Activated CD8-positive, alpha-beta memory T cell treated with anti-CD3 and anti-CD28 coated beads, Interleukin-2, amount 50 U/mL, for 48 hours (primary cell): ENCODE data around the gene SLC31A1.

Experiments
- DNase-seq: peaks from one replicate; pipeline ENCODE4 v3.0.0-alpha.2; 2020

The SLC31A1 gene

DNA sequence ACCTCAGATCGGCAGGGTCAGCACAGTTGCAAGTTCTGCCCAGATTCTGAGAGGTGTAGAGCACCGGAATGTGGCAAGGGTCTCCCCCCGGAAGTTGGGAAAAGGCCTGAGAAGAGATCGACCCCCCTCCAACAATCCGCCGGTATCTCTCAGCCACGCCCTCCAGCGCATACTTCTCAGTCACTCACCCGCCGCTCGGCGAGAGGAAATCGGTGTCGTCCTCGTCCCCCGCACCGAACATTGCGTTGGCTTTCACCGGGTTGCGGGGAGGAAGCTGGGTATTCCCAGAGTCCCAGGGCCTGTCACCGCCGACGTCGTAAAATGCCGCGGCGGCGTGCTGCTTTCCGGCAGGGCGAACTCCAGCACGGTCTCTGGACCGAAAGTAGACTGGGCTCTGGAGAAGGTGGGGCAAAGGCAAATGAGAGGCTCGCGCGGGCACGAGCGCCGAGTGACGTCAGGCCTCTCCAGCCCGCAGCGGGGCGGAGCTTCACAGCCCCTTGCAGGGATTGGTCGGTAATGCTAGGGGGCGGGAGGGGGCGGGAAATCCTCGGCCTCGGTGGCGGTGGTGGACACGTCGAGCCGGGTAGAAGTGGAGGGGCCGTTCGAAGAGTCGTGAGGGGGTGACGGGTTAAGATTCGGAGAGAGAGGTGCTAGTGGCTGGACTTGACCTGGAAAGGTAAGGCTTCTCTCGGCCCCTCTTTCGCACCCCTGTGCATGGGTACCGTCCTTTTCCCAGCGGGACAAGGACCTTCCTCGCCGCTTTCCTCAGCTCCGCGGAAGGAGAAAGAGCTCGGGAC, at the start of gene SLC31A1, which contains the start of gene FKBP15:
Gene SLC31A1, plus strand, starts transcription at position 542 of the 797 bp plus-strand sequence. CDS start 34,605 bp downstream, outside the sequence.
Gene FKBP15, minus strand, starts transcription at position 275 of the 797 bp plus-strand sequence. Its CDS starts 34 bp downstream, at position 241.
- peak; percentile 97 for DNase-seq

- DNase-seq, result no peak
Measured at GRCh38 chr9:113173341-113173740, 48.0 kb upstream of the SLC31A1 start.

DNA sequence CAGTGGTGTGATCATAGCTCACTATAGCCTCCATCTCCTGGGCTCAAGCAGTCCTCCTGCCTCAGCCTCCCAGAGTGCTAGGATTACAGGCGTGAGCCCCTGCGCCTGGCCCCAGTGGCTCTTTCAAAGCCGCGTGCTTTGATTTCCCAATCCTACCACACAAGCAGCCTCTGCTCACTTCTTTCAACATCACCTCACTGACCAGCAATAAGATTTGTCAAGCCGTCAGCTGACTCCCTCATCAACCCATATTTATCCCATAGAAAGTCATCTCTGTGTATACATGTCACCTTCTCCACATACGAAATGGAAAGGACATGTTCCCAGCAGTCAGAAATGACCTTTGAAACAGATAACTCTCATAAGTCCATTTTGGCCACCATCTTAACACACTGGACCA, 44.5 kb upstream of the SLC31A1 start:
- no peak for DNase-seq

- DNase-seq, result no peak
Measured at GRCh38 chr9:113177251-113177650, 44.1 kb upstream of the SLC31A1 start.

GRCh38 chr9:113178087-113178486, 43.3 kb upstream of the SLC31A1 start:
- DNase-seq, result no peak

DNA sequence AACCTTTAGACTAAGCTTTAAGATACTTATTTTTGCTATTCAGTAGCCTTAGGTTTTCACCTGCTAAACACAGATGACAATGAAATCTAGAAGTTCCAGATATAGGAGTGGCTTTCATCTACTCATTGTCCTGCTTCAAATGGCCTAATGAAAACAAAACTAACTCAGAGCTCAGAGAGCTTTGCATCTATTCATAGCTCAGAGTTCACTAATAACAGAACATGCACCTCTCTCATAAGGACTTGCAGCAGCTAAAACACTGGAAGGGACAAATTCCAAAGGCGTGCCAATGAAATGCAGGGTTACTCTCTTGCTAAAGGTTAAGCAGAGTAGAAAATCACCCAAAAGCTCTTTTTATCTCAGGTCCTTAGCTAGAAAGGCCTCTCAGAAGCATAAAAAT, 41.5 kb upstream of the SLC31A1 start:
- no peak for DNase-seq

GRCh38 chr9:113181165-113181564, 40.2 kb upstream of the SLC31A1 start:
- no peak for DNase-seq

- no peak for DNase-seq
Measured at GRCh38 chr9:113183956-113184488, 37.3 kb upstream of the SLC31A1 start.

DNA sequence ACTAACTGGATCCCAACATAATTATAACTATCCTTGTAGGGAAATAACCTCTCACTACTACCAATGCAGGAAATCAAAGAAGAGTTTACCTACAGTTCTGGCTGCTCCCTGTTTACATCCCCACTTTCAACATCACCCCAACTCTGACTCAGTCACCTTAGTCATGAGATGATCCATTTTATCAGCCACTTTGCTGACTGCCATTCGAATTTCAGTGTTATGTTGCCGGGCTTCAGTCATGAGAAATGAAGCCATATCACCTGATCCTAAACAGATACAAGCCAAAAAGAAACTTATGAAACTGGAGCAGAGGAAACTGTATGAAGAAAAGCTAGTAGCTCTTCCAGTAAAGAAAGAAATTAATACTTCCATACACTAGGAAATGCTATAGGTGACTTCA, 36.8 kb upstream of the SLC31A1 start:
- DNase-seq, result no peak

- no peak for DNase-seq
Measured at GRCh38 chr9:113185271-113185670, 36.1 kb upstream of the SLC31A1 start.

DNA sequence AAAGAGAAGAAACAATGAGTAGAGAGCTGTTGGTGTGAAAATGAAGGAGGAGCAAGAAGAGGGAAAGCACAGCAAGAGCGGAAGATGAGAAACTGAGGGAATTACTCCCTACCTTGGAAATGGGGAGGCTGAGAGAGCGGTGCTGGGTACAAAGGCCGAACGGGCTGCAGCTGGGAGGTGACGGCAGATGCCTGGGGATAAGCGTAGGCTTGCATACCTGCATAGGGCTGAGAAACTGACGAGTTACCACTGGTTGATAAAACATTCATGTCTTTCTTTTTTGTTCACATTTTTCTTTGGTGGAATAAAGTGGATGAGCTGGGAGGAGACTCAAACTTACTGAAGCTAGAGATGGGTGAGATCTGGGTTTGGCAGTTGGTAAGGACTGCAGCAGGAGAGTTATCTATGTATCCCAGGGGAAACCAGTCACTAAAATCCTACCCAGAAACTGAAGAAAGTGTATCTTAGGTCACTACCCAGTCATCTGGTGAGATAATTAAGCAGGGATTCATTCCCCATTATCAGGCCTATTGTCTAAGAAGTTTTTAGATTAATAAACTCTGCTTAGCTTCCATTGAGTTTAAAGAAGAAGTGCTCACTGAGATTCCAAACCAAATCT, 35.1 kb upstream of the SLC31A1 start:
- no peak for DNase-seq

DNA sequence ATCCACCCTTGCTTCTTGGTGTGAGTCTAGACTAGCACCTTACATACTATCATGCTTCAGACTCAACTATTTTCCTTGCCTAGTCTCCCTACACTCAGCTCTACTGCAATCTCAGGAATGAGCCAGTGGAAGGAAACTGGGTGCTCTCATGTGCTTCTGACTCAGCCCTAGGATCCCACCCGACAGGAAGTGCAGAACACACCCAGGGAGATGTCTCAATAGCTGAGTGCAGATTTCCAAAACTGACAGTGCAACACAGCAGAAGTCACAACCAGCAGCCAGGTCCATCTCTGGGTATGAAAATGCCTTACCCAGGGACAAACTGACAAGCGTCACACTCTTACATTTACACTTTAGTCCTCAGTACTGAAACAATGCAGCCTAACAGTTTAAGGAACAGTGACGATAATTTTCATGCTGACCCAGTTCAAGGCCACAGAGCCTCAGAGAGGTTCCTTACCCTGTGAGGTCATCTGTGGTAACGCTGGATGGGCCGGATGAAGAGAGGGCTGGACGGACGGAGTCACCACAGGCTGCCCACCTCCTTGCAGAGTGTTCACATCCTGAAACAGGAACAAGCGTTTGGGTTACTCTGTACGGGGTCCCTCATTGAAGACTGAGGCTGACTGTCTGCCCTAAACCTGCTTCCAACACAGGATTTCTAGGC, 33.3 kb upstream of the SLC31A1 start:
- no peak for DNase-seq

- no peak for DNase-seq
Measured at GRCh38 chr9:113192455-113192854, 28.9 kb upstream of the SLC31A1 start.

- DNase-seq, result no peak
Measured at GRCh38 chr9:113199683-113200329, 21.5 kb upstream of the SLC31A1 start.

DNA sequence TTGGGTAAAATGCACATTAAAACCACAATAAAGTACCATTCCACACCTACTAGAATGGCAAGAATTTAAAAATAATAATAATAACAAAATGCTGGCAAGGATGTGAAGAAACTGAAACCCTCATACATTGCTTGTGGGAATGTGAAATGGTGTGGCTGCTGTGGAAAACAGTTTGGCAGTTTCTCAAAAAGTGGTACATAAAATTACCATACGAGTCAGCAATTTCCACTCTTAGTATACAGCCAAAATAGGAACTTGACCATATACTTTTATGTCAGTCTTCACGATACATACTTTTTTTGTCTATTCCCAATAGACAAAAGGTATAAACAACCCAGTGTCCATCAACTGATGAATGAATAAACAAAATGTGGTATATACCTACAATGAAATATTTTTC, 15.9 kb upstream of the SLC31A1 start:
- DNase-seq, result no peak

GRCh38 chr9:113205861-113206260, 15.5 kb upstream of the SLC31A1 start:
- no peak for DNase-seq

GRCh38 chr9:113210815-113211214, 10.5 kb upstream of the SLC31A1 start:
- no peak for DNase-seq

- DNase-seq, result no peak
Measured at GRCh38 chr9:113215132-113215531, 6.2 kb upstream of the SLC31A1 start.

DNA sequence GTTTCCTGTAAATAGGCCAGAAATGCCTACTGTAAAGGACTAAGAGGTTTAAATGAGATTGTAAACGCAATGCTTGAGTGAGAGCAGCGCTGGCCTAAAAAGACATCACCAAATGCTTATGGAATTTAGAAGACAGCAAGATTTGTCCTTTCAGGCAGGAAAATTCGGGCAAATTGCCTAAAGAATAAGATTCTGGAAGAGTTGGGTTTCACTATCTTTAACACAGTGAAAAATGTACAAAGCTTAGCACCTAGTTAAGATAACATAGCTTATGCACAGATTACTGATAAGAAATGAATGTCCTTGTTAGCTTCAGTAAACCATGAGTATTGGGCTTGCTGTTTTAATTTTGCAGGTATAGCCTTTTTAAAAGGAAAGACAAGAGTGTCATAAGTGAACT, 4.9 kb upstream of the SLC31A1 start:
- no peak for DNase-seq

DNA sequence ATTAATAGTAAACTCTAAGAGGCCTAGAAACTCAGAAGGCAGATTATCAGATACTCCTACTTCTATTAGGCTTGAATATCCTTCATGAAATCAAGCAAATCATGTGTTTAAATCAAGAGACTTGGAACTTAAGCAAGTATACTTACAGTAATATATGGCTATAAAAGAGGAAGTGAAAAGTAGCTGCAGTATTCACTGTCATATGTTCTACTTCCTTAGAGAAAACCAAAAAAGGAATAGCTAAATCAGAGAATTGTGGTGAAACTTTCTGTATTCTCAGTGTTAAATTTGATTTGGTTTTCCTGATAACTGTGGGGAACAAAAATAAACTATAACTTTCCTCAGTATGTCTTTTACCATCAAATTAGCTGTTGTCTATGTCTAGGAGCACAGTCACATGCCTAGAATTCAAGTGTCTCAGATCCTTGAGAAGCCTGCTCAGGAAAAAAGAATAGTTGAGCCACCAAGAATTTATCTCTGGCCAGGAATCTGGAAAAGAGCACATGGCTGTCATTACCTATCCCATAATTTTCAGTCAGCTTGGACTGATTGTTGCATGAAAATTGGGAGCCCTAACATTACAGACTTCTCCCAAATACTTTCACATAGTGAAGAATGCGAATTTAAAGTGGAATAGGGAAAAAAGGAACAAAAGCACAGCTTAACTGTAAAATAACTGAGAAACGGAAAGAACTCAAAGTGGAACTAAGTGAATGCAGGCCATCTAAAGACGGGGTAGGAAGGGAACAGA, 2.0 kb upstream of the SLC31A1 start:
- no peak for DNase-seq

DNA sequence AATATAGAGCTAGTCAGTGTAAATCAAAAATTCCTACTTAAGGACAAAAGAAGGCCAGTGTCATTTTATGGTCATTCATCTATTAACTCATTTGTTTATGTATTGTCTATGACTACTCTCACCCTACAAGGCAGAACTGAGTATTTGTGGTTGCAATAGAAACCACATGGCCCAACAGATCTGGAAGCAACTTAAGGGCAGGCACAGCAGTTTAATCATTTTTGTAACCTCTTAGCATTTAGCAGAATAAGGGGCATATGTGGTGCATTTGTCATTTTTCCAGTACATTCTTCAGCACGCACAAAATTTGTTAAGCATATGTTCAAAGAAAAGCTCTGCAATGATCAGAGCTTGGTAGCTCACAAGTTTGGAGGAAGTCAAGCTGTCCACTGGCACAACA, 1.4 kb upstream of the SLC31A1 start:
- DNase-seq, result no peak

- DNase-seq, result no peak
Measured at GRCh38 chr9:113220467-113221002, 809 bp upstream of the SLC31A1 start.
